DOHH2 (cell line): ENCODE data around the gene CAMK2D.

ENCODE experiments used
- CTCF ChIP-seq: fragments of 200-600 bp; sonication (generic); IDR thresholded peaks from one replicate; pipeline ENCODE4 v1.5.1; 2014; ENCODE audit warnings: antibody characterized with exemption, mild to moderate bottlenecking, low read depth, low read length; ENCODE audit not compliant: poor library complexity, severe bottlenecking
- EZH2phosphoT487 ChIP-seq: fragments of 200-600 bp; sonication (generic); IDR thresholded peaks from 2 replicates; pipeline ENCODE4 v1.6.1; 2017; ENCODE audit warnings: borderline replicate concordance, mild to moderate bottlenecking, antibody characterized with exemption, low read length, moderate library complexity, mixed read lengths

GRCh38 chr4:113528395-113528794 lies 233.1 kb downstream of the CAMK2D start:
- TF ChIP-seq CTCF, result no peak
- TF ChIP-seq EZH2phosphoT487, result no peak
